ENCODE measurements around the gene JMJD8. TPM values are rescaled to one million over a fixed set of nuclear protein-coding genes. Genes with fewer than 3 reads are reported as not detected.

JMJD8 gene
- total RNA-seq, 1 experiment from 2014 or later = 73.9 TPM

DNA sequence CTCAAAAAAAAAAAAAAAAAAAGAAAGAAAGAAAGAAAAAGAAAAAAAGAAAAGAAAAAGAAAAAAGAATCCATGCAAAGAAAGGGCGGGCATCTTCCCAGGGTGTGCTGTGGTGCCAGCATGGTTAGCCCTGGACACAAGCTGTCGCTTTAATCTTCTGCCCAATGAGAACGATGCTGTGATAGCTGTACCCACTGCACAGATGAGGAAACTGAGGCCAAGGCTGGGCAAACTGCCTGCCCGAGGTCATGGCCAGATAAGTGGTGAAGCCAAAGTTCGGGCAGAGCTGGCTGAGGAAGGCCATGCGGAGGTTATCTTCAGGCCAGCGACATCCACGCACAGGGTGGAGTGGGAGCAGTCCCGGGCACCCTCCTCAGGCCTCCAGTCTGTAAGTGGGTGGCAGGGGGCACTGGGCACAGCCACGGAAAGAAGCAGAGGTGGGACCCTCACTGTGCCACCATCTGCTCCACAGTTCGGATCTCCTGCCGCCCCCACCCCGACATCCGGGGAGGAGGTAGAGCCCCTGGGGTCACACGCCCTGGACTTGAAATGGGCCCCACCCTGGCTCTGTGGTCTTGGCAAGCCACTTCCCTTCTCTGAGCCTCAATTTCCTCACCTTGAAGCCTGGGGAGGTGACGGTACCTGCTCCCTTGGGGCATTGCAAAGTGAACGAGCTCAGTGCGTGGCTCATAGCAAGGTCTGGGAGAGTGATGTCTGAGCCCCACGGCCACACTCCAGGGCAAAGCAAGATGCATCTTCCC lies 15.0 kb upstream of the JMJD8 start:
- no TSS peak for BruUV-seq (replicated peaks)
- ChIA-PET POLR2A (no interaction called here), CTCF (no interaction called here)
- in situ Hi-C loops (cut with HindIII; ENCODE audit: low pct_unique_long_range_greater_than_20kb, low sequenced_read_pairs) (no loop called here), intact Hi-C loops (cut with micrococcal nuclease; ENCODE audit: unreplicated experiment) (no loop called here)
- H3K9me3 ChIP-seq (ENCODE audit: control insufficient read depth, insufficient read depth, low read depth, low read length) = no peaks in the 10 kb centered on the region
- H3K4me1 ChIP-seq (ENCODE audit: control insufficient read depth, insufficient read depth, low read length) = no peaks in the 10 kb centered on the region; the same call in 1 of the 2 replicates
- no peak overlapping the region for H3K4me3 ChIP-seq (ENCODE audit: low read depth in 2 of 2, low read length in 2 of 2)
- H3K36me3 ChIP-seq (ENCODE audit: control insufficient read depth, insufficient read depth, low read length) = no peaks in the 10 kb centered on the region
- H3K27me3 ChIP-seq (ENCODE audit: control insufficient read depth, insufficient read depth, low read length) = no peaks in the 10 kb centered on the region
- H3K27ac ChIP-seq (ENCODE audit: low read length) = no peak overlapping the region
- TF ChIP-seq POLR2AphosphoS5 (IDR thresholded peaks at IDR 0.05; ENCODE audit: low read depth, low read length) (no peak), SIN3A (IDR thresholded peaks at IDR 0.05; ENCODE audit: borderline replicate concordance, insufficient read depth, low read depth, low read length) (no peak), TCF7L2 (IDR thresholded peaks at IDR 0.05; ENCODE audit: low read depth, low read length) (no peak)
- TF ChIP-seq, protein P1, sequence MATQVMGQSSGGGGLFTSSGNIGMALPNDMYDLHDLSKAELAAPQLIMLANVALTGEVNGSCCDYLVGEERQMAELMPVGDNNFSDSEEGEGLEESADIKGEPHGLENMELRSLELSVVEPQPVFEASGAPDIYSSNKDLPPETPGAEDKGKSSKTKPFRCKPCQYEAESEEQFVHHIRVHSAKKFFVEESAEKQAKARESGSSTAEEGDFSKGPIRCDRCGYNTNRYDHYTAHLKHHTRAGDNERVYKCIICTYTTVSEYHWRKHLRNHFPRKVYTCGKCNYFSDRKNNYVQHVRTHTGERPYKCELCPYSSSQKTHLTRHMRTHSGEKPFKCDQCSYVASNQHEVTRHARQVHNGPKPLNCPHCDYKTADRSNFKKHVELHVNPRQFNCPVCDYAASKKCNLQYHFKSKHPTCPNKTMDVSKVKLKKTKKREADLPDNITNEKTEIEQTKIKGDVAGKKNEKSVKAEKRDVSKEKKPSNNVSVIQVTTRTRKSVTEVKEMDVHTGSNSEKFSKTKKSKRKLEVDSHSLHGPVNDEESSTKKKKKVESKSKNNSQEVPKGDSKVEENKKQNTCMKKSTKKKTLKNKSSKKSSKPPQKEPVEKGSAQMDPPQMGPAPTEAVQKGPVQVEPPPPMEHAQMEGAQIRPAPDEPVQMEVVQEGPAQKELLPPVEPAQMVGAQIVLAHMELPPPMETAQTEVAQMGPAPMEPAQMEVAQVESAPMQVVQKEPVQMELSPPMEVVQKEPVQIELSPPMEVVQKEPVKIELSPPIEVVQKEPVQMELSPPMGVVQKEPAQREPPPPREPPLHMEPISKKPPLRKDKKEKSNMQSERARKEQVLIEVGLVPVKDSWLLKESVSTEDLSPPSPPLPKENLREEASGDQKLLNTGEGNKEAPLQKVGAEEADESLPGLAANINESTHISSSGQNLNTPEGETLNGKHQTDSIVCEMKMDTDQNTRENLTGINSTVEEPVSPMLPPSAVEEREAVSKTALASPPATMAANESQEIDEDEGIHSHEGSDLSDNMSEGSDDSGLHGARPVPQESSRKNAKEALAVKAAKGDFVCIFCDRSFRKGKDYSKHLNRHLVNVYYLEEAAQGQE (IDR thresholded peaks at IDR 0.05; ENCODE audit: insufficient read depth in 1 of 2, low read depth in 2 of 2, low read length in 1 of 2) = no peak
- TF ChIP-seq, protein P2, sequence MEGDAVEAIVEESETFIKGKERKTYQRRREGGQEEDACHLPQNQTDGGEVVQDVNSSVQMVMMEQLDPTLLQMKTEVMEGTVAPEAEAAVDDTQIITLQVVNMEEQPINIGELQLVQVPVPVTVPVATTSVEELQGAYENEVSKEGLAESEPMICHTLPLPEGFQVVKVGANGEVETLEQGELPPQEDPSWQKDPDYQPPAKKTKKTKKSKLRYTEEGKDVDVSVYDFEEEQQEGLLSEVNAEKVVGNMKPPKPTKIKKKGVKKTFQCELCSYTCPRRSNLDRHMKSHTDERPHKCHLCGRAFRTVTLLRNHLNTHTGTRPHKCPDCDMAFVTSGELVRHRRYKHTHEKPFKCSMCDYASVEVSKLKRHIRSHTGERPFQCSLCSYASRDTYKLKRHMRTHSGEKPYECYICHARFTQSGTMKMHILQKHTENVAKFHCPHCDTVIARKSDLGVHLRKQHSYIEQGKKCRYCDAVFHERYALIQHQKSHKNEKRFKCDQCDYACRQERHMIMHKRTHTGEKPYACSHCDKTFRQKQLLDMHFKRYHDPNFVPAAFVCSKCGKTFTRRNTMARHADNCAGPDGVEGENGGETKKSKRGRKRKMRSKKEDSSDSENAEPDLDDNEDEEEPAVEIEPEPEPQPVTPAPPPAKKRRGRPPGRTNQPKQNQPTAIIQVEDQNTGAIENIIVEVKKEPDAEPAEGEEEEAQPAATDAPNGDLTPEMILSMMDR (IDR thresholded peaks at IDR 0.05) = no peak
- no peak for ATAC-seq
- DNase-seq (ENCODE audit: low read depth, low spot score) = no peak

DNA sequence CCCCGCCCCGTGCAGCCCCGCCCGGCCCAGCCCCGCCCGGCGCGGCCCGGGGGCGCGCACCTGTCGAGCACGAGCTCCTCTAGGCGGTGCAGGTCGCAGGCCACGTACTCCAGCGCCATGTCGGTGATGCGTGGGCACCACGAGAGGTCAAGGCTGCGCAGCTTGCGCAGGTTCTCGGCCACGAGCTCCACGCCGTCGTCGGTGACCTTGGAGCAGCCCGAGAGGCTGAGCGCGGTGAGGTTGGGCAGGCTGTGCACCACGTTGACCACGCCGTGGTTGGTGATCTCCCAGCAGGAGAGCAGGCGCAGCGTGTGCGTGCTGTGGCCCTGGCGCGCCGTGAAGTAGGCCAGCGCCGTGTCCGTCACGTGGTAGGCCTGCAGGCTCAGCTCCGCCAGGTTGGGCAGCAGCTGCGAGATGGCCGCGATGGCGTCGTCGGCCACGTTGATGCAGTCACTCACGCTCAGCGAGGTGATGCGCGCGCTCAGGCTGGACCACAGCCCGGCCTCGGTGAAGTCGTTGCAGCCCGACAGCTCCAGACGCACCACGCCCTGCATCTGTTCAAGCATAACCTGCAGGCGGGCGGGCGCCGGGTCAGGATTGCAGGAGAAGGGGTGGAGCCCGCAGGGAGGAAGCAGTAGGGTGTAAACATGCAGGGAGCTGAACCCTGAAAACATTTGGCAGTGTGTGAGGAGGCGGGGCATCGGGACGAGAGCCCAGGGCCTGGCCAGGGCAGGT lies 11.4 kb upstream of the JMJD8 start:
- CTCF ChIA-PET = no interaction called here
- in situ Hi-C loops (cut with HindIII; ENCODE audit: low pct_unique_long_range_greater_than_20kb, low sequenced_read_pairs) = no loop called here

More for the DNA sequence above, 11.4 kb upstream of the JMJD8 start:
- H3K4me3 ChIP-seq (ENCODE audit: low read depth in 2 of 2, low read length in 2 of 2) = no peak overlapping the region
- ATAC-seq = no peak
- H3K4me1 ChIP-seq (ENCODE audit: control insufficient read depth, insufficient read depth, low read length) = 0 out of 2 replicates have a peak, but pooled peaks cover 3% of the 10 kb centered on the region
- intact Hi-C loops (cut with micrococcal nuclease; ENCODE audit: unreplicated experiment) = no loop called here
- POLR2A ChIA-PET = no interaction called here
- BruUV-seq (replicated peaks) = no TSS peak
- TF ChIP-seq SIN3A (IDR thresholded peaks at IDR 0.05; ENCODE audit: borderline replicate concordance, insufficient read depth, low read depth, low read length) (no peak), POLR2AphosphoS5 (IDR thresholded peaks at IDR 0.05; ENCODE audit: low read depth, low read length) (no peak), TCF7L2 (IDR thresholded peaks at IDR 0.05; ENCODE audit: low read depth, low read length) (no peak)
- TF ChIP-seq, protein P2 (IDR thresholded peaks at IDR 0.05) = no peak
- TF ChIP-seq, protein P1 (IDR thresholded peaks at IDR 0.05; ENCODE audit: insufficient read depth in 1 of 2, low read depth in 2 of 2, low read length in 1 of 2) = no peak
- H3K27me3 ChIP-seq (ENCODE audit: control insufficient read depth, insufficient read depth, low read length) = no peaks in the 10 kb centered on the region
- no peaks in the 10 kb centered on the region for H3K36me3 ChIP-seq (ENCODE audit: control insufficient read depth, insufficient read depth, low read length)
- H3K27ac ChIP-seq (ENCODE audit: low read length) = no peak overlapping the region
- DNase-seq (ENCODE audit: low read depth, low spot score) = no peak
- no peaks in the 10 kb centered on the region for H3K9me3 ChIP-seq (ENCODE audit: control insufficient read depth, insufficient read depth, low read depth, low read length)
